Endothelial cell of umbilical vein (primary cell): Measurements from ENCODE around the gene PHTF1. TPM values are rescaled to one million over a fixed set of nuclear protein-coding genes. Genes with fewer than 3 reads are reported as not detected.

Experiments
- BruUV-seq: library from RNA; stranded (reverse); fragments of 400-500 nt; replicated peaks from 2 replicates; lab custom pipeline; 2021; lab: Mats Ljungman, UMichigan
- CTCF ChIA-PET: fragments of 300-600, 350-600 bp; sonication (Branson Sonifier 250); formaldehyde crosslinking; loops from one replicate; lab custom pipeline; 2021; ENCODE audit warnings: antibody characterized with exemption, inconsistent platforms; lab: Charles Lee
- POLR2A ChIA-PET: fragments of 300-600, 350-600 bp; sonication (Branson Sonifier 250); formaldehyde crosslinking; loops from one replicate; lab custom pipeline; 2021; ENCODE audit warnings: antibody characterized with exemption, inconsistent platforms; lab: Charles Lee
- DNase-seq: peaks from one replicate; pipeline ENCODE4 v3.0.0-alpha.2; 2011; ENCODE audit warnings: low read depth, low spot score
- FAIRE-seq: peaks from 2 replicates; lab custom pipeline; 2011; peaks lifted over from hg19 to GRCh38; lab: Jason Lieb, UNC
- H2AFZ ChIP-seq: 2 replicates; pipeline ENCODE4 v1.6.0; 2012; ENCODE audit warnings: low read depth, low read length, control low read depth, inconsistent platforms
- H3K27ac ChIP-seq: 2 replicates; pipeline ENCODE4 v1.5.1; 2011; ENCODE audit warnings: low read depth, mild to moderate bottlenecking, control low read depth, low read length, moderate library complexity; ENCODE audit not compliant: insufficient read depth
- H3K27me3 ChIP-seq, 2 experiments: 2 replicates each; pipeline versions ENCODE4 v1.6.0 to v1.6.1; 2011; ENCODE audit warnings: low read length in 2 of 2, mixed read lengths in 1 of 2; ENCODE audit not compliant: control insufficient read depth in 2 of 2, insufficient read depth in 2 of 2
- H3K36me3 ChIP-seq, 2 experiments: 2 replicates in 1 of 2; 3 replicates in 1 of 2; pipeline ENCODE4 v1.5.1; 2011; ENCODE audit warnings: low read length in 2 of 2, mild to moderate bottlenecking in 1 of 2, moderate library complexity in 1 of 2; ENCODE audit not compliant: control insufficient read depth in 2 of 2, insufficient read depth in 2 of 2; ENCODE audit errors: extremely low read depth in 1 of 2
- H3K4me1 ChIP-seq: 3 replicates; pipeline ENCODE4 v1.5.1; 2011; ENCODE audit warnings: mild to moderate bottlenecking, low read length; ENCODE audit not compliant: control insufficient read depth, insufficient read depth; ENCODE audit errors: extremely low read depth
- H3K4me2 ChIP-seq: 2 replicates; pipeline ENCODE4 v1.6.1; 2011; ENCODE audit warnings: low read length, control low read depth, mixed read lengths; ENCODE audit not compliant: insufficient read depth
- H3K4me3 ChIP-seq, 3 experiments: fragments of 200-600 bp in 1 of 3; sonication (generic), shearing (Covaris generic) in 1 of 3; replicated peaks in 1 of 3; 2 replicates each; pipeline ENCODE4 v1.5.1; 2011 to 2016; ENCODE audit warnings: control low read depth in 3 of 3, low read length in 3 of 3, mild to moderate bottlenecking in 2 of 3, inconsistent platforms in 1 of 3, low read depth in 1 of 3, moderate library complexity in 1 of 3; ENCODE audit not compliant: insufficient read depth in 1 of 3
- H3K79me2 ChIP-seq: 2 replicates; pipeline ENCODE4 v1.6.0; 2012; ENCODE audit warnings: low read length, inconsistent platforms; ENCODE audit not compliant: control insufficient read depth, insufficient read depth
- H3K9ac ChIP-seq: replicated peaks from 2 replicates; pipeline ENCODE3; 2011; ENCODE audit warnings: low read length, control low read depth; ENCODE audit not compliant: insufficient read depth; ENCODE audit errors: extremely low read depth
- H3K9me1 ChIP-seq: replicated peaks from 3 replicates; pipeline ENCODE4 v1.6.0; 2011; ENCODE audit warnings: mild to moderate bottlenecking, low read length; ENCODE audit not compliant: control insufficient read depth, insufficient read depth; ENCODE audit errors: extremely low read depth
- H3K9me3 ChIP-seq: replicated peaks from 2 replicates; pipeline ENCODE4 v1.5.1; 2012; ENCODE audit warnings: low read length, inconsistent platforms; ENCODE audit not compliant: control insufficient read depth, insufficient read depth
- H4K20me1 ChIP-seq: replicated peaks from 2 replicates; pipeline ENCODE3; 2011; ENCODE audit warnings: mild to moderate bottlenecking, low read length; ENCODE audit not compliant: control insufficient read depth, insufficient read depth; ENCODE audit errors: extremely low read depth
- EZH2 ChIP-seq: IDR thresholded peaks from 2 replicates; pipeline ENCODE4 v1.6.1; 2012; ENCODE audit warnings: borderline replicate concordance, low read depth, mild to moderate bottlenecking, moderate library complexity, low read length, inconsistent platforms; ENCODE audit not compliant: severe bottlenecking
- FOS ChIP-seq: IDR thresholded peaks from 2 replicates; pipeline ENCODE4 v1.6.1; 2011; ENCODE audit warnings: mild to moderate bottlenecking, low read length, moderate library complexity, borderline replicate concordance; ENCODE audit not compliant: insufficient read depth
- GATA2 ChIP-seq: IDR thresholded peaks from 2 replicates; pipeline ENCODE4 v1.7.0; 2011; ENCODE audit warnings: low read depth, mild to moderate bottlenecking, moderate library complexity, mixed read lengths, low read length; ENCODE audit not compliant: insufficient read length, insufficient read depth
- JUN ChIP-seq: IDR thresholded peaks from 2 replicates; pipeline ENCODE4 v1.6.1; 2011; ENCODE audit warnings: borderline replicate concordance, low read depth; ENCODE audit not compliant: insufficient read length, insufficient read depth
- MYC ChIP-seq: IDR thresholded peaks from one replicate; pipeline ENCODE4 v1.6.1; 2011; ENCODE audit warnings: mild to moderate bottlenecking, low read depth, low read length
- POLR2A ChIP-seq: IDR thresholded peaks from 2 replicates; pipeline ENCODE4 v1.6.1; 2012; ENCODE audit warnings: low read depth, mild to moderate bottlenecking, control low read depth, low read length
- POLR2AphosphoS5 ChIP-seq: IDR thresholded peaks from 2 replicates; pipeline ENCODE4 v1.6.1; 2012; ENCODE audit warnings: low read depth, mild to moderate bottlenecking, control low read depth, low read length, moderate library complexity; ENCODE audit not compliant: insufficient read depth
- dilution Hi-C: fragments of 300-500 bp; cut with MboI; formaldehyde crosslinking; loops from one replicate; pipeline ENCODE4 v1.15.0; 2019; ENCODE audit warnings: low sequenced_read_pairs; ENCODE audit not compliant: extremely low pct_ligation_motif_present
- intact Hi-C: fragments of 100-400 bp; cut with micrococcal nuclease; formaldehyde crosslinking; loops from one replicate; pipeline ENCODE4 v1.10.0; 2022
- polyA plus RNA-seq, 4 experiments: library from polyadenylated mRNA; depleted of rRNA in 3 of 4; stranded (reverse) in 3 of 4; unstranded in 1 of 4; fragments of >200 nt; gene quantifications; 2 replicates each; pipeline versions ENCODE4 v1.2.1 to v1.2.3, GENCODE V29; 2011 to 2012; ENCODE audit warnings: missing spikeins in 1 of 4
- total RNA-seq: library from RNA; stranded (reverse); gene quantifications from 2 replicates; pipeline ENCODE4 v1.2.3, GENCODE V29; 2021
- TF ChIP-seq, protein P1 (sequence below): IDR thresholded peaks from 2 replicates; pipeline ENCODE4 v1.6.1; 2011; ENCODE audit not compliant: insufficient read depth, insufficient read length
- TF ChIP-seq, protein P2 (sequence below), 2 donors: IDR thresholded peaks; 1 replicate in 1 of 2; 2 replicates in 1 of 2; pipeline ENCODE4 v1.5.1; 2011; ENCODE audit warnings: low read length in 2 of 2, mild to moderate bottlenecking in 2 of 2, moderate library complexity in 2 of 2, control low read depth in 1 of 2, inconsistent platforms in 1 of 2, low read depth in 1 of 2; ENCODE audit not compliant: insufficient read depth in 1 of 2; ENCODE audit errors: extremely low read depth in 1 of 2

Gene PHTF1
- total and polyA plus RNA-seq, 2 donors (not counting 3 experiments of a cell fraction or from before 2014, with no cell fraction given), result 26.3 to 62.6 TPM

DNA sequence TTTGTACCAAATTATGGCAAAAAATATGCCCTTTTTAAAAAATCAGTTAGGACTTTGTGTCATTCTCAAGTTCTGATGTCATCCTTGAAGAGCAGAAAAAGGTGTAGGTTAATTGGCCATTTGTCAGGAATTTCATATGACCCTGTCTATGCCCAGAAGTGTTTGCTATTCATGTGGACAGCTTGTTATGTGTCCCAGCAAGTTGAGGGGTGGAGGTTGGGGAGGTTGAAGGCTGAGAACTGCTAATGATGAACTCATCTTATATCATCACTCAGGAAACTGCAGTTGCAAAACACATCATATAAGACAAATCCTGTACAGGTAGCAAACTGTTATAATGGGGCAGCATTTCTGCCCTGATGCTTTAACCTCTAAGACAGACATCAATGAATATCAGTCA is 106.5 kb downstream of the PHTF1 start:
- dilution Hi-C loops, result no loop called here
- DNase-seq (no peak), FAIRE-seq (no peak)
- TF ChIP-seq, protein P1, sequence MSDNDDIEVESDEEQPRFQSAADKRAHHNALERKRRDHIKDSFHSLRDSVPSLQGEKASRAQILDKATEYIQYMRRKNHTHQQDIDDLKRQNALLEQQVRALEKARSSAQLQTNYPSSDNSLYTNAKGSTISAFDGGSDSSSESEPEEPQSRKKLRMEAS, result no peak
- TF ChIP-seq POLR2A, result no peak
- TF ChIP-seq, protein P2, sequence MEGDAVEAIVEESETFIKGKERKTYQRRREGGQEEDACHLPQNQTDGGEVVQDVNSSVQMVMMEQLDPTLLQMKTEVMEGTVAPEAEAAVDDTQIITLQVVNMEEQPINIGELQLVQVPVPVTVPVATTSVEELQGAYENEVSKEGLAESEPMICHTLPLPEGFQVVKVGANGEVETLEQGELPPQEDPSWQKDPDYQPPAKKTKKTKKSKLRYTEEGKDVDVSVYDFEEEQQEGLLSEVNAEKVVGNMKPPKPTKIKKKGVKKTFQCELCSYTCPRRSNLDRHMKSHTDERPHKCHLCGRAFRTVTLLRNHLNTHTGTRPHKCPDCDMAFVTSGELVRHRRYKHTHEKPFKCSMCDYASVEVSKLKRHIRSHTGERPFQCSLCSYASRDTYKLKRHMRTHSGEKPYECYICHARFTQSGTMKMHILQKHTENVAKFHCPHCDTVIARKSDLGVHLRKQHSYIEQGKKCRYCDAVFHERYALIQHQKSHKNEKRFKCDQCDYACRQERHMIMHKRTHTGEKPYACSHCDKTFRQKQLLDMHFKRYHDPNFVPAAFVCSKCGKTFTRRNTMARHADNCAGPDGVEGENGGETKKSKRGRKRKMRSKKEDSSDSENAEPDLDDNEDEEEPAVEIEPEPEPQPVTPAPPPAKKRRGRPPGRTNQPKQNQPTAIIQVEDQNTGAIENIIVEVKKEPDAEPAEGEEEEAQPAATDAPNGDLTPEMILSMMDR (IDR thresholded peaks at IDR 0.05; ENCODE audit: extremely low read depth in 1 of 2, insufficient read depth in 1 of 2, low read depth in 1 of 2, low read length in 2 of 2), result no peak
- TF ChIP-seq JUN, result no peak
- no peak for TF ChIP-seq GATA2
- TF ChIP-seq EZH2, result no peak
- TF ChIP-seq MYC, result no peak
- TF ChIP-seq FOS, result no peak
- no peak for TF ChIP-seq POLR2AphosphoS5
- POLR2A ChIA-PET, result no interaction called here
- intact Hi-C loops, result no loop called here
- BruUV-seq, result no TSS peak
- Histone ChIP-seq H3K9me3 (no peaks in the 10 kb centered on the region), H3K27ac (no peak overlapping the region), H3K79me2 (no peaks in the 10 kb centered on the region), H3K36me3 (no peaks in the 10 kb centered on the region), H3K4me2 (no peak overlapping the region), H3K9me1 (no peaks in the 10 kb centered on the region), H3K27me3 (no peaks in the 10 kb centered on the region), H3K4me3 (no peak overlapping the region), H4K20me1 (no peaks in the 10 kb centered on the region), H3K4me1 (no peaks in the 10 kb centered on the region), H2AFZ (no peak overlapping the region), H3K9ac (no peak overlapping the region)
- CTCF ChIA-PET, result no interaction called here
